DOHH2 (cell line): ENCODE data around the gene ABHD12.

Experiments
- H3F3A ChIP-seq: fragments of 200-600 bp; sonication (generic), shearing (Covaris generic); 2 replicates; pipeline ENCODE4 v1.6.0; 2016; ENCODE audit warnings: antibody characterized with exemption, mild to moderate bottlenecking; ENCODE audit not compliant: control insufficient read depth, insufficient read depth
- H3K27ac ChIP-seq: fragments of 200-600 bp; sonication (generic); 2 replicates; pipeline ENCODE4 v1.5.1; 2014; ENCODE audit warnings: low read depth, mild to moderate bottlenecking, low read length, moderate library complexity
- H3K27me3 ChIP-seq: fragments of 200-600 bp; sonication (generic); 2 replicates; pipeline ENCODE4 v1.6.1; 2014; ENCODE audit warnings: mild to moderate bottlenecking, low read length, mixed read lengths; ENCODE audit not compliant: control insufficient read depth
- H3K36me3 ChIP-seq: fragments of 200-600 bp; sonication (generic); 2 replicates; pipeline ENCODE4 v1.6.1; 2014; ENCODE audit warnings: mild to moderate bottlenecking, low read length, moderate library complexity, mixed read lengths; ENCODE audit not compliant: control insufficient read depth
- H3K4me1 ChIP-seq: fragments of 200-600 bp; sonication (generic); 2 replicates; pipeline ENCODE4 v1.6.1; 2014; ENCODE audit warnings: mild to moderate bottlenecking, low read length, mixed read lengths; ENCODE audit not compliant: control insufficient read depth
- H3K4me2 ChIP-seq: fragments of 200-600 bp; sonication (generic); 2 replicates; pipeline ENCODE4 v1.6.0; 2014; ENCODE audit warnings: mild to moderate bottlenecking, low read length, moderate library complexity
- H3K4me3 ChIP-seq: fragments of 200-600 bp; sonication (generic); 2 replicates; pipeline ENCODE4 v1.5.1; 2014; ENCODE audit warnings: mild to moderate bottlenecking, low read length, mixed read lengths
- H3K79me2 ChIP-seq: fragments of 200-600 bp; sonication (generic); 2 replicates; pipeline ENCODE4 v1.6.1; 2014; ENCODE audit warnings: mild to moderate bottlenecking, low read length, mixed read lengths; ENCODE audit not compliant: control insufficient read depth
- H3K9me2 ChIP-seq: fragments of 200-600 bp; sonication (generic); replicated peaks from 2 replicates; pipeline ENCODE4 v1.6.1; 2014; ENCODE audit warnings: mild to moderate bottlenecking, low read length, mixed read lengths; ENCODE audit not compliant: control insufficient read depth
- H3K9me3 ChIP-seq: fragments of 200-600 bp; sonication (generic); 2 replicates; pipeline ENCODE4 v1.6.1; 2014; ENCODE audit warnings: antibody characterized with exemption, low read length, mixed read lengths; ENCODE audit not compliant: control insufficient read depth, insufficient read depth
- H4K20me1 ChIP-seq: fragments of 200-600 bp; sonication (generic); 2 replicates; pipeline ENCODE4 v1.6.0; 2014; ENCODE audit warnings: low read depth, mild to moderate bottlenecking, antibody characterized with exemption, low read length, moderate library complexity; ENCODE audit not compliant: control insufficient read depth, insufficient read depth
- EZH2phosphoT487 ChIP-seq: fragments of 200-600 bp; sonication (generic); IDR thresholded peaks from 2 replicates; pipeline ENCODE4 v1.6.1; 2017; ENCODE audit warnings: borderline replicate concordance, mild to moderate bottlenecking, antibody characterized with exemption, low read length, moderate library complexity, mixed read lengths
- TF ChIP-seq, protein P1 (sequence below): fragments of 200-600 bp; sonication (generic); IDR thresholded peaks from one replicate; pipeline ENCODE4 v1.5.1; 2014; ENCODE audit warnings: antibody characterized with exemption, mild to moderate bottlenecking, low read depth, low read length; ENCODE audit not compliant: poor library complexity, severe bottlenecking

Gene ABHD12

DNA sequence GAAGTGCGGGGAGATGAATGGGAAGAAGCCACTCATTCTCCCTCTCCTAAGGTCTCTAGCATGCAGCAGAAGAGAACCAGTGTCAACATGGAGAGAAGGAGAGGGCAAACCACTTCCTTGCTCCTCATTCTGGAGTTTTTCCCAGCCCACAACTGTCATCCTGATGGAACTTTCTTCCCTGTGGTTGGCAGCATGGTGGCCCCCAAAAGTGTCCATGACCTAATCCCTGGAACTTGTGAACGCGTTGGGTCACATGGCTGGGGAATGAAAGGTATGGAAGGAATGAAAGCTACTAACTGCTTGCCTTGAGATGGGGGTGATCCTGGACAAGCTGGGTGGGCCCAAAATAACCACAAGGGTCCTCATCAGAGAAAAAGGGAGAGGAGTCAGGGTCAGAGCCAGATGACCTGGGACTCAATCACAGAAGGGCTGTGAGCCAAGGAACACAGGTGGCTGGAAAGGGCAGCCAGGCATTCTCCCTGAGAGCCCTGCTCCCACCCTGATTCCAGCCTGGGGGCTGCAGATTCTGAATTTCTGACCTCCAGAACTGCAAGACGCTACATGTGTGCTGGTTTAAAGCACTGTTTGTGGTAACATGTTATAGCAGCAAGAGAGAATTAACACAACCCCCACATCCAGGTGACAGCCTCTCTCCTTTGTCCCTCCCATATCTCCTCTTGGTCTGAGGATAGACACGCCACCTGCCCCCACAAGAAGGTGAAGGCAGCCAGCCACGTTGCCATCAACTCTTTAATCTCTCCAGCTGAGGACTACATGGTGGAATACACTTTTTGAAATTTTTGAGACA lies 79.5 kb downstream of the ABHD12 start:
- H3K4me2 ChIP-seq, result peak overlapping the region; percentile 36

DNA sequence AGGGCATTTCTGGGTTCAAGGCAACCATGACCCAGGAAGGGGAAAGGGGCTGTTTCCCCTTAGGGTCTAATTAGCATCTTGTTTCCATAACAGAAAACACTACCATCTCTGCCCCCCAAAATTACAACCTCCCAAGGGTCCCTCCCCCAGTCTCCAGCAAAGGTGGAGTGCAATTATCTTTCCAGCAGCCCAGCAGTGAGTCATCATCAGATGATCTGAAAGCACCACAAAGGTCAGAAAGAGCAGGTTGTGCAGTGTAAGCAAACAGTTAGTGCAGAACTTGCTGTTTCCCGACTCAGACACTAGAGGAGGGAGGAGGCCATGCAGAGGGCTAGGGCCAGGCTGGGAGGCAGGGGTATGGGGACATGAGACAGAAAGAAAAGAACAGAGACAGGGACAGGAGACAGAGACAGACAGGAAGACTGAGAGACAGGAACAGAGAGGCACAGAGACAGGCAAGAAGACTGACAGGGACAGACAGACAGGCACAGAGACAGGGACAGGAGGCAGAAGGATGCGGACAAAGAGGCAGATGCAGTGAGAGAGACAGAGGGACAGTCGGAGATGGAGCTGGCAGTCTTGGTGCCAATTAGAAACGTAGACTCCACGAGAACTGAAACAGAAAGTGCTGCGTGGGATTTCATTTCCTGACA lies 80.2 kb downstream of the ABHD12 start:
- H3K36me3 ChIP-seq, result no peaks in the 10 kb centered on the region
- no peak for TF ChIP-seq EZH2phosphoT487
- TF ChIP-seq, protein P1, sequence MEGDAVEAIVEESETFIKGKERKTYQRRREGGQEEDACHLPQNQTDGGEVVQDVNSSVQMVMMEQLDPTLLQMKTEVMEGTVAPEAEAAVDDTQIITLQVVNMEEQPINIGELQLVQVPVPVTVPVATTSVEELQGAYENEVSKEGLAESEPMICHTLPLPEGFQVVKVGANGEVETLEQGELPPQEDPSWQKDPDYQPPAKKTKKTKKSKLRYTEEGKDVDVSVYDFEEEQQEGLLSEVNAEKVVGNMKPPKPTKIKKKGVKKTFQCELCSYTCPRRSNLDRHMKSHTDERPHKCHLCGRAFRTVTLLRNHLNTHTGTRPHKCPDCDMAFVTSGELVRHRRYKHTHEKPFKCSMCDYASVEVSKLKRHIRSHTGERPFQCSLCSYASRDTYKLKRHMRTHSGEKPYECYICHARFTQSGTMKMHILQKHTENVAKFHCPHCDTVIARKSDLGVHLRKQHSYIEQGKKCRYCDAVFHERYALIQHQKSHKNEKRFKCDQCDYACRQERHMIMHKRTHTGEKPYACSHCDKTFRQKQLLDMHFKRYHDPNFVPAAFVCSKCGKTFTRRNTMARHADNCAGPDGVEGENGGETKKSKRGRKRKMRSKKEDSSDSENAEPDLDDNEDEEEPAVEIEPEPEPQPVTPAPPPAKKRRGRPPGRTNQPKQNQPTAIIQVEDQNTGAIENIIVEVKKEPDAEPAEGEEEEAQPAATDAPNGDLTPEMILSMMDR, result peak; percentile 42
- H3K4me3 ChIP-seq, result no peak overlapping the region
- H3K27me3 ChIP-seq, result no peaks in the 10 kb centered on the region
- H3K9me3 ChIP-seq, result no peaks in the 10 kb centered on the region
- no peaks in the 10 kb centered on the region for H4K20me1 ChIP-seq
- H3K4me1 ChIP-seq, result peaks cover 15% of the 10 kb centered on the region
- H3K79me2 ChIP-seq, result no peaks in the 10 kb centered on the region
- no peak overlapping the region for H3K27ac ChIP-seq
- H3F3A ChIP-seq, result no peaks in the 10 kb centered on the region
- peak overlapping the region; percentile 36 for H3K4me2 ChIP-seq
- H3K9me2 ChIP-seq, result no peaks in the 10 kb centered on the region

More for the DNA sequence above, 79.5 kb downstream of the ABHD12 start:
- Histone ChIP-seq H3K9me2 (no peaks in the 10 kb centered on the region), H3K4me1 (peaks cover 15% of the 10 kb centered on the region), H4K20me1 (no peaks in the 10 kb centered on the region), H3K79me2 (no peaks in the 10 kb centered on the region), H3K27ac (no peak overlapping the region), H3K36me3 (no peaks in the 10 kb centered on the region), H3F3A (no peaks in the 10 kb centered on the region), H3K9me3 (no peaks in the 10 kb centered on the region), H3K4me3 (no peak overlapping the region), H3K27me3 (no peaks in the 10 kb centered on the region)
- TF ChIP-seq, protein P1, result no peak
- TF ChIP-seq EZH2phosphoT487, result no peak

DNA sequence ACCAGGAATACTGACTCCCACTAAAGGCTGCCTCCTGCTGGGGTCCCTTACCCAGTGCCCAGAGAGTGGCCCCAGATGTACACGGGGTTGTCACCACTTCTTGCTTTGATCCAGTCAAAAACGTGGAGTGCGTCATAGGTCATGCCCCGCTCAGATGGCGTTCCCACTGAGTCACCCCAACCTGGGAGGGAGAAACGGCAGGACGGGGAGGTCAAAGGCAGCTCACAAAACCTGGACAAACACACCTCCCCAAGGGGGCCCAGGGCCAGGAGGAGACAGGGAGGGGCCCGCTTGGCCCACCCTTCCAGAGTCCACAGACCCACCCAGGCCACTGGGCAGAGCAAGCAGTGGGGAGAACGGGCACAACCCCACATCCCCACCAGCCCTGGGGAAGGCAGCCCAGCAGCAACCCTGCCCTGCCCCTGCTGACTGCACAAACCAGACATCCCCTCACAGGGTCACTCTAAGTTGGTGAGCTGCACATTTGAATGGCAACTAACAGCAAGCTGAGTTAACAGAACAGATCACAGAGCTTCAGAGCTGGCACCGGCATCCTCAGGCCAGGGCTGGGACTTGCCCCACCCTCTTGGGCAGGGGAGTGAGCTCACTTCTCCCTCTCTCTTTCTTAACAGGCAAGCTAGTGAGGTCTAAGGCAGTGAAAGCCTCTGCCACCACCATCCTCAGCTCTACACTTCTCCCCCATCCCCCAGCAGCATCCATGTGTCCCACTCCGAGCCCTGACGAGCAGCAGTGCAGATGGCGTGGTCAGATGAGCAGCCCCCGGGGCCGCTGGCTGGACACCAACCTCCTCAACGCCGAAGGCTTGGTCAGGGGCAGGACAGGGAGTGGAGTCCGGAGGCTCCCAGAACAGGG lies 81.0 kb downstream of the ABHD12 start:
- Histone ChIP-seq H3K9me2 (no peaks in the 10 kb centered on the region), H4K20me1 (no peaks in the 10 kb centered on the region), H3F3A (no peaks in the 10 kb centered on the region), H3K4me3 (no peak overlapping the region), H3K36me3 (no peaks in the 10 kb centered on the region), H3K4me1 (peaks cover 15% of the 10 kb centered on the region), H3K27me3 (no peaks in the 10 kb centered on the region), H3K9me3 (no peaks in the 10 kb centered on the region), H3K79me2 (no peaks in the 10 kb centered on the region), H3K27ac (no peak overlapping the region), H3K4me2 (no peak overlapping the region)
- TF ChIP-seq, protein P1, result no peak
- TF ChIP-seq EZH2phosphoT487, result no peak
